ENCODE measurements around the gene MSANTD2.

MSANTD2 gene

GRCh38 chr11:124761301-124762104 lies 38.7 kb downstream of the MSANTD2 start:
- no peak overlapping the region for H3K27ac ChIP-seq

GRCh38 chr11:124760806-124761205 lies 39.4 kb downstream of the MSANTD2 start:
- H3K27ac ChIP-seq: no peak overlapping the region
- TF ChIP-seq ZFX (IDR thresholded peaks at IDR 0.05) (no peak), CTCF (conservative IDR thresholded peaks at IDR 0.05) (no peak)

More at GRCh38 chr11:124761301-124762104, 38.7 kb downstream of the MSANTD2 start:
- TF ChIP-seq ZFX (IDR thresholded peaks at IDR 0.05) (no peak), CTCF (conservative IDR thresholded peaks at IDR 0.05) (no peak)

- TF ChIP-seq ZFX (IDR thresholded peaks at IDR 0.05): no peak
- H3K27ac ChIP-seq: no peak overlapping the region
Measured at GRCh38 chr11:124760205-124760652, 40.0 kb downstream of the MSANTD2 start.

GRCh38 chr11:124759266-124760204 lies 40.7 kb downstream of the MSANTD2 start:
- no peak overlapping the region for H3K27ac ChIP-seq
- TF ChIP-seq CTCF (conservative IDR thresholded peaks at IDR 0.05) (no peak), ZFX (IDR thresholded peaks at IDR 0.05) (no peak)

GRCh38 chr11:124758355-124759265 lies 41.6 kb downstream of the MSANTD2 start:
- H3K27ac ChIP-seq: no peak overlapping the region
- TF ChIP-seq ZFX (IDR thresholded peaks at IDR 0.05) (no peak), CTCF (conservative IDR thresholded peaks at IDR 0.05) (peak; percentile 70)

GRCh38 chr11:124757320-124757719 lies 42.9 kb downstream of the MSANTD2 start:
- no peak overlapping the region for H3K27ac ChIP-seq
- no peak for TF ChIP-seq ZFX (IDR thresholded peaks at IDR 0.05)
- TF ChIP-seq CTCF (conservative IDR thresholded peaks at IDR 0.05): no peak

GRCh38 chr11:124756753-124757227 lies 43.4 kb downstream of the MSANTD2 start:
- TF ChIP-seq CTCF (conservative IDR thresholded peaks at IDR 0.05) (no peak), ZFX (IDR thresholded peaks at IDR 0.05) (no peak)
- no peak overlapping the region for H3K27ac ChIP-seq
